H7 (cell line): ENCODE data around the gene ZCCHC3. TPM values are rescaled to one million over a fixed set of nuclear protein-coding genes. Genes with fewer than 3 reads are reported as not detected.

Experiments
- DNase-seq: peaks from one replicate; pipeline ENCODE4 v3.0.0; 2012
- H3K27me3 ChIP-seq: 2 replicates; pipeline ENCODE4 v1.6.0; 2011; ENCODE audit warnings: mild to moderate bottlenecking, low read length; ENCODE audit not compliant: control insufficient read depth, insufficient read depth
- H3K36me3 ChIP-seq: replicated peaks from 2 replicates; pipeline ENCODE4 v1.5.1; 2011; ENCODE audit warnings: low read length; ENCODE audit not compliant: control insufficient read depth, insufficient read depth
- H3K4me3 ChIP-seq: 2 replicates; pipeline ENCODE4 v1.5.1; 2011; ENCODE audit warnings: low read depth, mild to moderate bottlenecking, control low read depth, low read length, moderate library complexity; ENCODE audit not compliant: insufficient read depth
- total RNA-seq: library from RNA; depleted of rRNA; stranded (reverse); fragments of >200 nt; shearing (Covaris generic); gene quantifications from 2 replicates; pipeline ENCODE4 v1.2.3, GENCODE V29; 2014

Gene ZCCHC3
- total RNA-seq, 1 experiment from 2014 or later: 27.9 TPM

GRCh38 chr20:273884-274283 lies 23.5 kb upstream of the ZCCHC3 start:
- DNase-seq: no peak
- Histone ChIP-seq H3K36me3 (peaks cover 14% of the 10 kb centered on the region), H3K4me3 (no peak overlapping the region), H3K27me3 (no peaks in the 10 kb centered on the region)

DNA sequence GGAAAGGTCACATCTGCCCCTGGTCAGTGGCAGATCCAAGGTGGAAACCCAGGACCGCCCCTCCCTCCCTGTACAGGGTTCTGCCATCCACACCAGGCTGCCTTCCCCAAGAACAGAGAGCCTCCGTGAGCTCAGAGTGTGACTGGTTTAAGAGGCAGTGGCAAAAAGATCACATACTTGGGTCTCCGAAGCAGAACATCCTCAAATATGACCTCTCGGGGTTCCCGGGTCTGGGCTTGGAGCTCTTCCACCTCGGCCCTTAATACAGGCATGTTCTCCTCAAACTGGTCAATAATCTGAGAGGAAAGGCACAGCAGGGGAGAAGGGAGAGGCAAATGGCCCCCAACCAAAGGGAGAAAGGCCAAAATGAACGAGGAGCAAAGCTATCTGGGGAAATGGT lies 21.6 kb upstream of the ZCCHC3 start:
- Histone ChIP-seq H3K36me3 (peaks cover 14% of the 10 kb centered on the region), H3K4me3 (no peak overlapping the region), H3K27me3 (no peaks in the 10 kb centered on the region)
- no peak for DNase-seq

GRCh38 chr20:276620-277495 lies 20.5 kb upstream of the ZCCHC3 start:
- Histone ChIP-seq H3K27me3 (no peaks in the 10 kb centered on the region), H3K36me3 (peaks cover 14% of the 10 kb centered on the region), H3K4me3 (no peak overlapping the region)
- no peak for DNase-seq

GRCh38 chr20:277496-277781 lies 19.9 kb upstream of the ZCCHC3 start:
- peaks cover 14% of the 10 kb centered on the region for H3K36me3 ChIP-seq
- no peaks in the 10 kb centered on the region for H3K27me3 ChIP-seq
- H3K4me3 ChIP-seq: no peak overlapping the region
- DNase-seq: no peak

- peaks cover 14% of the 10 kb centered on the region for H3K36me3 ChIP-seq
- no peak for DNase-seq
- no peaks in the 10 kb centered on the region for H3K27me3 ChIP-seq
- H3K4me3 ChIP-seq: no peak overlapping the region
These were observed 19.2 kb upstream of the ZCCHC3 start for GRCh38 chr20:278181-278580.

DNA sequence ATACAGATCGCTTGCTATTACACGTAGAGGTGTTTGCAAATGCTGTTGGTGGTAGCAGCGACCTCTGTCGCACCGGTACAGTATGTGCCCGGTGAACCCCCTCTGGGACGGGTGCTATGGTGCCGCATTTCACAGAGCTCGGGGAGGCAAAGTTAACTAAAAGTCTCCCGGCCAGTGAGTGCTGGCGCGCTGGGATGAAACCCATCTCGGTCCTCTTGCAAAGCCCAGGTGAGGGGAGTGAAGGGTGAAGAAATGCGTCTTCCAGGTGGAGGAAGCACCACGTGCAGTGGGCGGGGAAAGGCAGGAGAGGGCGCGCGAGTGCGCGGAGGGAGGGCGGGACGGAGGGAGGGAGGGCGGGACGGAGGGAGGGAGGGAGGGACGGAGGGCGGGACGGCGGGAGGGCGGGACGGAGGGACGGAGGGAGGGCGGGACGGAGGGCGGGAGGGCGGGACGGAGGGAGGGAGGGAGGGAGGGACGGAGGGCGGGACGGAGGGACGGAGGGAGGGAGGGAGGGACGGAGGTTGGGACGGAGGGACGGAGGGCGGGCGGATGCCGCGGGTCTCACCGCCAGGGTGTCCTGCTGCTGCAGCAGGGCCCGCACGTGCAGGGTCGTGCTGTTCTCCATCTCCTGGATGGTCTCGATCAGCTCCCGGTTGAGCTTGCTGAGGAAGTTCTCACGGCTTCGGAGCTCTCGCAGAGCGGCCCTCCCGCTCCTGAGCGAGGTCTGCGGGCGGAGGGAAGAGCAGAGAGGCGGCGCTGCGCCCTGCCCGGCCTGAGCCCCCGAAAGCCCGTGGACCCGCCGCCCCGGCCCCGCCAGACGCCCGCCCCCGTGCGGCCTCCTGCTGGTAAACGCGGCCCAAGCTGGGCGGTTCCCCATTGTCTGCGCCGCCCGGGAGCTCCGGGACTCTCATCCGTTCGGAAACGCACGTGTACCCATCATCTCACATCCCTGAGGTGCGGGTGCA lies 18.5 kb upstream of the ZCCHC3 start:
- peak; percentile 61 for DNase-seq
- peaks cover 14% of the 10 kb centered on the region for H3K36me3 ChIP-seq
- no peaks in the 10 kb centered on the region for H3K27me3 ChIP-seq
- peak overlapping the region; percentile 22; the same call in 1 of the 2 replicates for H3K4me3 ChIP-seq

DNA sequence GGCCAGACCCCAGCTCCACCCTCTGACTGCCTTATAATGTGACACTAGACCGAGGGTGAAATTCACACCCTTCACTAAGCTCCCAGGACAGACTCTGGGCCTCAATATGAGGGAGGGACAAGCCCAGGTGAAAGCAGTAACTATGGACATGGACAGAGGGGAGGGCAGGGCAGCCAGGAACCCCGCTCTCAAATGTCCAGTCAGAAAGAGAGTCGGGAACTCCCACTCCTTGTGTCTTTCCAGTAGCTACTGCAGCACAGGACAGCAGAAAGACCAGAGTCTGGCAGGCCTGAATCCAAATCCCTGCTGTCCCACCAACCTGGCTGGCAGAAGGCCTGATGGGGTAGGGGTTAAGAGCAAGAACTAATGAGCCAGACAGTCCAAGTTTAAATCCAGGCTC lies 13.2 kb upstream of the ZCCHC3 start:
- DNase-seq: no peak
- no peaks in the 10 kb centered on the region for H3K27me3 ChIP-seq
- no peaks in the 10 kb centered on the region; the same call in none of the 2 replicates for H3K36me3 ChIP-seq
- no peak overlapping the region for H3K4me3 ChIP-seq

DNA sequence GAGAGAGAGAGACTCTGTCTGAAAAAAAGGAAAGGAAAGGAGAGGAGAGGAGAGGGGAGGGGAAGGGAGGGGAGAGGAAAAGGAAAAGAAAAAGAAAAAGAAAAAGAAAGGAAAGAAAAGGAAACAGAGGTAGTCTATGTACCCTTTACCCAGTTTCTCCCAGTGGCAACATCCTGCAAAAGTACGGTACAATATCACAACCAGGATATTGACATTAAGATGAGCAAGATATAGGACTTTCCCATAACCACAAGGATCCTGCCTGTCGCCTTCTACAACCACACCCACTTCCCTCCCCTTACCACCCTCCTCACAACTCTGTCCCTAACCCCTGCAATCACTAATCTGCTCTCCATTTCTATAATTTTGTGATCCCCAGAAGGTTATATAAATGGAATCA lies 10.9 kb upstream of the ZCCHC3 start:
- Histone ChIP-seq H3K36me3 (no peaks in the 10 kb centered on the region; the same call in 1 of the 2 replicates), H3K4me3 (no peak overlapping the region), H3K27me3 (no peaks in the 10 kb centered on the region)
- no peak for DNase-seq

- no peak for DNase-seq
- Histone ChIP-seq H3K4me3 (peak overlapping the region; percentile 52; the same call in 1 of the 2 replicates), H3K27me3 (no peaks in the 10 kb centered on the region)
These were observed 8.2 kb upstream of the ZCCHC3 start for GRCh38 chr20:288956-289692.

GRCh38 chr20:289693-290083 lies 7.7 kb upstream of the ZCCHC3 start:
- no peaks in the 10 kb centered on the region for H3K36me3 ChIP-seq
- no peak for DNase-seq
- H3K27me3 ChIP-seq: no peaks in the 10 kb centered on the region
- peak overlapping the region; percentile 52 for H3K4me3 ChIP-seq

More at GRCh38 chr20:288956-289692, 8.2 kb upstream of the ZCCHC3 start:
- no peaks in the 10 kb centered on the region; the same call in 1 of the 2 replicates for H3K36me3 ChIP-seq

- Histone ChIP-seq H3K36me3 (no peaks in the 10 kb centered on the region), H3K27me3 (no peaks in the 10 kb centered on the region; the same call in 1 of the 2 replicates), H3K4me3 (peak within 1 kb of the TSS; percentile 52)
- peak; percentile 98 for DNase-seq
These were observed 7.1 kb upstream of the ZCCHC3 start, which contains the start of gene C20orf96 for GRCh38 chr20:290084-290831. TSS of gene C20orf96 (minus strand) at chr20:290750. CDS start at chr20:290610, 140 bp downstream.

GRCh38 chr20:294602-295001 lies 2.8 kb upstream of the ZCCHC3 start:
- Histone ChIP-seq H3K27me3 (peaks cover 2% of the 10 kb centered on the region), H3K4me3 (no peak overlapping the region), H3K36me3 (no peaks in the 10 kb centered on the region)
- no peak for DNase-seq

DNA sequence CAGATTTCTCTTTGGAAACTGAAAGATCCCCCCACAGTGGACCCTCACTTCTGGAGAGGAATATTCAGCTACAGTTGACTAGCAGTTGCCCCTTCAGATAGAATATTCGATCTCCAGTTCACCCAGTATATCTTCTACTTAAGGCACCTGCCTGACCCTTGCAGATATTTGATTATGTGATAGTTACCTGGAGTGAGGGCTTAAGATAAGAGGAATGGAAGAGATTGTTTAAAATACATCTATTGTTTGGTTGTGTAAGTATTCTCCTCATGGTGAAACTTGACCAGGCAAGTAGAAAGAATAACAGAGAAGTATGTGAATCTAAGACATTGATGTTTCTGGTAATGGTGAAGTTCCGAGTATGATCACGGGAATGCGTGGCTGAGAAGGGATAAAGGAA lies 1.6 kb upstream of the ZCCHC3 start:
- Histone ChIP-seq H3K36me3 (no peaks in the 10 kb centered on the region), H3K4me3 (no peak overlapping the region), H3K27me3 (peaks cover 2% of the 10 kb centered on the region)
- no peak for DNase-seq
